K562 (cell line): ENCODE results near the gene PPP2R2B. TPM values are rescaled to one million over a fixed set of nuclear protein-coding genes. Genes with fewer than 3 reads are reported as not detected.

Experiments
- ATAC-seq: fragments of 200-7000 bp; cut with Tn5 transposase; 3 replicates; pipeline ENCODE4 v1.9.1; 2020; ENCODE audit warnings: moderate library complexity
- BruUV-seq: library from RNA; stranded (reverse); fragments of 400-500 nt; replicated peaks from 2 replicates; lab custom pipeline; 2021; lab: Mats Ljungman, UMichigan
- CTCF ChIA-PET: fragments of 300-600 bp; formaldehyde crosslinking; extraction: SDS; loops from one replicate; lab custom pipeline; 2021; ENCODE audit warnings: low intra/inter-chr PET ratio; lab: Yijun Ruan, JAX
- POLR2A ChIA-PET: fragments of 300-600, 350-650 bp; sonication (Branson Sonifier 250); formaldehyde crosslinking; extraction: SDS; loops from one replicate; lab custom pipeline; 2021; ENCODE audit warnings: antibody characterized with exemption, inconsistent platforms; lab: Yijun Ruan, JAX
- DNase-seq, 4 experiments: peaks; one replicate each; pipeline versions ENCODE4 v3.0.0 to v3.0.0-alpha.2; 2011 to 2018; ENCODE audit warnings: low spot score in 3 of 4, mixed read lengths in 3 of 4; ENCODE audit errors: extremely low read depth in 1 of 4
- FAIRE-seq: peaks from 2 replicates; lab custom pipeline; 2011; peaks lifted over from hg19 to GRCh38; lab: Jason Lieb, UNC
- H2AFZ ChIP-seq: 2 replicates; pipeline ENCODE4 v1.6.0; 2011; ENCODE audit warnings: low read depth, low read length, control low read depth, inconsistent platforms
- H3K27ac ChIP-seq: fragments of 200-600 bp; 3 replicates; pipeline ENCODE4 v1.8.0; 2011; ENCODE audit warnings: low read depth, mild to moderate bottlenecking, control low read depth, inconsistent platforms, low read length, moderate library complexity, mixed read lengths; ENCODE audit errors: extremely low read depth
- H3K27me3 ChIP-seq, 2 experiments: fragments of 300-600 bp in 1 of 2; 2 replicates in 1 of 2; 3 replicates in 1 of 2; pipeline versions ENCODE4 v1.6.0 to v1.8.0; 2011; ENCODE audit warnings: inconsistent platforms in 2 of 2, low read length in 2 of 2, mild to moderate bottlenecking in 1 of 2, mixed read lengths in 1 of 2, moderate library complexity in 1 of 2; ENCODE audit not compliant: control insufficient read depth in 2 of 2, insufficient read depth in 2 of 2
- H3K36me3 ChIP-seq: fragments of 300-600 bp; 3 replicates; pipeline ENCODE4 v1.8.0; 2011; ENCODE audit warnings: mild to moderate bottlenecking, low read length, inconsistent platforms; ENCODE audit not compliant: control insufficient read depth, insufficient read depth
- H3K4me1 ChIP-seq, 2 experiments: fragments of 200-600 bp in 1 of 2; replicated peaks in 1 of 2; 2 replicates in 1 of 2; 3 replicates in 1 of 2; pipeline versions ENCODE4 v1.5.1 to v1.8.0; 2011; ENCODE audit warnings: inconsistent platforms in 2 of 2, low read length in 2 of 2, mild to moderate bottlenecking in 1 of 2, mixed read lengths in 1 of 2, moderate library complexity in 1 of 2; ENCODE audit not compliant: control insufficient read depth in 2 of 2, insufficient read depth in 2 of 2
- H3K4me2 ChIP-seq: 2 replicates; pipeline ENCODE4 v1.6.1; 2011; ENCODE audit warnings: low read length, control low read depth, inconsistent platforms, mixed read lengths; ENCODE audit not compliant: insufficient read depth
- H3K4me3 ChIP-seq: fragments of 200-600 bp; sonication (generic), shearing (Covaris generic); 2 replicates; pipeline ENCODE4 v1.5.1; 2016; ENCODE audit warnings: control low read depth, inconsistent platforms
- H3K79me2 ChIP-seq: fragments of 200-600 bp; 3 replicates; pipeline ENCODE4 v1.8.0; 2011; ENCODE audit warnings: low read length, inconsistent platforms; ENCODE audit not compliant: control insufficient read depth, insufficient read depth
- H3K9ac ChIP-seq, 2 experiments: 2 replicates each; pipeline versions ENCODE4 v1.6.0 to v1.6.1; 2011; ENCODE audit warnings: low read depth in 2 of 2, low read length in 2 of 2, control low read depth in 1 of 2, inconsistent platforms in 1 of 2, mild to moderate bottlenecking in 1 of 2, mixed read lengths in 1 of 2; ENCODE audit not compliant: insufficient read depth in 1 of 2
- H3K9me1 ChIP-seq: one replicate; pipeline ENCODE4 v1.6.0; 2011; ENCODE audit warnings: inconsistent platforms, mild to moderate bottlenecking, low read length, moderate library complexity; ENCODE audit not compliant: control insufficient read depth, insufficient read depth
- H3K9me3 ChIP-seq: replicated peaks from 2 replicates; pipeline ENCODE4 v1.5.1; 2011; ENCODE audit warnings: low read depth, low read length, inconsistent platforms; ENCODE audit not compliant: control insufficient read depth, insufficient read depth
- H4K20me1 ChIP-seq: replicated peaks from 2 replicates; pipeline ENCODE4 v1.6.1; 2011; ENCODE audit warnings: low read length, inconsistent platforms, mixed read lengths; ENCODE audit not compliant: control insufficient read depth, insufficient read depth
- ARNT ChIP-seq, 2 experiments: fragments of 450-650 bp; IDR thresholded peaks; 2 replicates each; pipeline ENCODE4 v1.6.1; 2016; ENCODE audit warnings: mild to moderate bottlenecking in 1 of 2
- CHD4 ChIP-seq: fragments of 200-600 bp; sonication (generic); IDR thresholded peaks from 3 replicates; pipeline ENCODE4 v1.6.1; 2012; ENCODE audit warnings: low read depth, mild to moderate bottlenecking, mixed read lengths, low read length, inconsistent platforms; ENCODE audit not compliant: insufficient read depth, insufficient replicate concordance, poor library complexity, severe bottlenecking
- GTF2E2 ChIP-seq: fragments of 200-800 bp; sonication (Bioruptor generic); IDR thresholded peaks from 2 replicates; pipeline ENCODE4 v1.6.1; 2016; ENCODE audit warnings: missing genetic modification characterization, missing compliant biosample characterization
- MCM3 ChIP-seq: fragments of 450-650 bp; IDR thresholded peaks from 2 replicates; pipeline ENCODE4 v1.6.1; 2016
- PURB ChIP-seq: sonication (generic); formaldehyde crosslinking; IDR thresholded peaks from 2 replicates; pipeline ENCODE4 v1.9.0; 2021; ENCODE audit warnings: low read depth, mild to moderate bottlenecking, missing genetic modification reagents
- SMARCE1 ChIP-seq: fragments of 450-650 bp; IDR thresholded peaks from 2 replicates; pipeline ENCODE4 v1.7.1; 2016; ENCODE audit warnings: mild to moderate bottlenecking
- SRSF3 ChIP-seq: fragments of 200-400 bp; formaldehyde crosslinking; IDR thresholded peaks from 2 replicates; pipeline ENCODE4 v1.6.1; 2016; ENCODE audit warnings: mild to moderate bottlenecking, low read length, moderate library complexity; ENCODE audit not compliant: insufficient read depth
- TCF7L2 ChIP-seq: fragments of 150-350 bp; IDR thresholded peaks from 2 replicates; pipeline ENCODE4 v1.6.1; 2016; ENCODE audit warnings: low read depth, mild to moderate bottlenecking, low read length, moderate library complexity
- ZNF584 ChIP-seq: fragments of 200-800 bp; sonication (Bioruptor generic); IDR thresholded peaks from 2 replicates; pipeline ENCODE4 v1.6.1; 2016; ENCODE audit warnings: low read depth, mild to moderate bottlenecking, missing genetic modification characterization, missing compliant biosample characterization
- ZNF780A ChIP-seq: fragments of 250-450 bp; sonication (Bioruptor Pico); IDR thresholded peaks from 2 replicates; pipeline ENCODE4 v1.5.0; 2021; ENCODE audit warnings: mild to moderate bottlenecking
- ZSCAN32 ChIP-seq: fragments of 450-650 bp; formaldehyde crosslinking; IDR thresholded peaks from 2 replicates; pipeline ENCODE4 v1.4.0; 2020; ENCODE audit warnings: mild to moderate bottlenecking, moderate library complexity
- WGBS: fragments of 100-300 bp; shearing (Covaris generic); methylation state at CpG from one replicate; pipeline ENCODE4 v1.1.6; 2016; ENCODE audit warnings: low coverage, mixed read lengths; ENCODE audit not compliant: insufficient coverage; ENCODE audit errors: missing lambda C conversion rate; 5-methylcytosine and 5-hydroxymethylcytosine counted together
- in situ Hi-C: fragments of 300-500 bp; cut with MboI; formaldehyde crosslinking; loops from 4 replicates; pipeline ENCODE4 v1.15.0; 2018; ENCODE audit warnings: inconsistent platforms, mixed read lengths
- intact Hi-C: fragments of 100-400 bp; cut with micrococcal nuclease; formaldehyde crosslinking; loops from 2 replicates; pipeline ENCODE4 v1.14.2; 2022
- polyA plus RNA-seq, 8 experiments: library from polyadenylated mRNA; depleted of rRNA in 4 of 8; stranded (reverse) in 5 of 8; unstranded in 3 of 8; fragments of >200 nt; fragmentation: Nextera tagmentation in 2 of 8; fragmentation: Illumina TruSeq in 1 of 8; extraction: Ambion mirVana in 2 of 8; extraction: Trizol in 1 of 8; gene quantifications; 2 replicates each; pipeline versions ENCODE4 v1.2.1 to v1.2.3, GENCODE V29; 2011 to 2014; ENCODE audit warnings: inconsistent platforms in 1 of 8, missing spikeins in 1 of 8
- total RNA-seq, 7 experiments: library from RNA; depleted of rRNA in 6 of 7; stranded (reverse); fragments of >200 nt in 6 of 7; fragmentation: Illumina TruSeq in 2 of 7; extraction: Trizol in 2 of 7; gene quantifications; 2 replicates each; pipeline versions ENCODE4 v1.2.1 to v1.2.3, GENCODE V29; 2011 to 2021; ENCODE audit warnings: low replicate concordance in 1 of 7
- TF ChIP-seq, protein P1 (sequence below): conservative IDR thresholded peaks from 2 replicates; pipeline ENCODE4 v1.6.1; 2011; ENCODE audit warnings: low read depth, mild to moderate bottlenecking, low read length; ENCODE audit not compliant: control insufficient read depth
- TF ChIP-seq, protein P2 (sequence below), 2 experiments: IDR thresholded peaks; 2 replicates each; pipeline ENCODE4 v1.6.1; 2012; ENCODE audit warnings: improper control_type of control experiment in 2 of 2, low read depth in 2 of 2, low read length in 2 of 2, borderline replicate concordance in 1 of 2

Gene PPP2R2B
- total and polyA plus RNA-seq, 9 of the 15 experiments (the other 6 are each of a cell fraction or from before 2014, with no cell fraction given): not detected

DNA sequence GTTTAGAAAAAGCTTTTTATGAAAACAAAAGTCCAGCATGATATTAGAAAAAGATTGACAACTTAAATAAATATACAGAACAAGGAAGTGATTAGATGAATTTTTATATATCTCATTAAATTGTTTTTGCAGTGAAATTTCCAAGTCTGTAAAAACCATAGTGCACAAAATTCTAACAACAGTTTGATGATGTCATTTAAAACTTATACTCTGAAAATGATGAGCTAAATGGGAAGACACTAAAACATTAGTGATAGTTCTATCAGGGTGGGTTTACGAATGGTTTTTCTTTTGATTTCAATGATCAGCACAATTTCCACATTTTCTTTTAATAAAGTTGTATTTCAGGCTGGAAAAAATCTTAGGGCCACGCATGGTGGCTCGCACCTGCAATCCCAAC lies 236.1 kb downstream of the PPP2R2B start:
- intact Hi-C loops: no loop called here
- no peaks in the 10 kb centered on the region for H3K27me3 ChIP-seq
- no peaks in the 10 kb centered on the region for H4K20me1 ChIP-seq
- H3K4me2 ChIP-seq: no peak overlapping the region
- H2AFZ ChIP-seq: no peak overlapping the region
- H3K79me2 ChIP-seq: no peaks in the 10 kb centered on the region
- H3K9me3 ChIP-seq: no peaks in the 10 kb centered on the region
- no peak for TF ChIP-seq ZNF780A (CRISPR knock-in tag)
- TF ChIP-seq, protein P1, sequence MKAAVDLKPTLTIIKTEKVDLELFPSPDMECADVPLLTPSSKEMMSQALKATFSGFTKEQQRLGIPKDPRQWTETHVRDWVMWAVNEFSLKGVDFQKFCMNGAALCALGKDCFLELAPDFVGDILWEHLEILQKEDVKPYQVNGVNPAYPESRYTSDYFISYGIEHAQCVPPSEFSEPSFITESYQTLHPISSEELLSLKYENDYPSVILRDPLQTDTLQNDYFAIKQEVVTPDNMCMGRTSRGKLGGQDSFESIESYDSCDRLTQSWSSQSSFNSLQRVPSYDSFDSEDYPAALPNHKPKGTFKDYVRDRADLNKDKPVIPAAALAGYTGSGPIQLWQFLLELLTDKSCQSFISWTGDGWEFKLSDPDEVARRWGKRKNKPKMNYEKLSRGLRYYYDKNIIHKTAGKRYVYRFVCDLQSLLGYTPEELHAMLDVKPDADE: no peak
- TF ChIP-seq ZNF584 (CRISPR knock-in tag): no peak
- TF ChIP-seq TCF7L2: no peak
- TF ChIP-seq MCM3: no peak
- TF ChIP-seq SMARCE1: no peak
- TF ChIP-seq ZSCAN32 (CRISPR knock-in tag): no peak
- TF ChIP-seq SRSF3: no peak
- TF ChIP-seq, protein P2, sequence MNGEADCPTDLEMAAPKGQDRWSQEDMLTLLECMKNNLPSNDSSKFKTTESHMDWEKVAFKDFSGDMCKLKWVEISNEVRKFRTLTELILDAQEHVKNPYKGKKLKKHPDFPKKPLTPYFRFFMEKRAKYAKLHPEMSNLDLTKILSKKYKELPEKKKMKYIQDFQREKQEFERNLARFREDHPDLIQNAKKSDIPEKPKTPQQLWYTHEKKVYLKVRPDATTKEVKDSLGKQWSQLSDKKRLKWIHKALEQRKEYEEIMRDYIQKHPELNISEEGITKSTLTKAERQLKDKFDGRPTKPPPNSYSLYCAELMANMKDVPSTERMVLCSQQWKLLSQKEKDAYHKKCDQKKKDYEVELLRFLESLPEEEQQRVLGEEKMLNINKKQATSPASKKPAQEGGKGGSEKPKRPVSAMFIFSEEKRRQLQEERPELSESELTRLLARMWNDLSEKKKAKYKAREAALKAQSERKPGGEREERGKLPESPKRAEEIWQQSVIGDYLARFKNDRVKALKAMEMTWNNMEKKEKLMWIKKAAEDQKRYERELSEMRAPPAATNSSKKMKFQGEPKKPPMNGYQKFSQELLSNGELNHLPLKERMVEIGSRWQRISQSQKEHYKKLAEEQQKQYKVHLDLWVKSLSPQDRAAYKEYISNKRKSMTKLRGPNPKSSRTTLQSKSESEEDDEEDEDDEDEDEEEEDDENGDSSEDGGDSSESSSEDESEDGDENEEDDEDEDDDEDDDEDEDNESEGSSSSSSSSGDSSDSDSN (IDR thresholded peaks at IDR 0.05; ENCODE audit: borderline replicate concordance in 1 of 2, low read depth in 2 of 2, low read length in 2 of 2): no peak
- no peak for TF ChIP-seq PURB (CRISPR knock-in tag)
- TF ChIP-seq ARNT (IDR thresholded peaks at IDR 0.05): no peak
- no peak for TF ChIP-seq CHD4
- no peak for TF ChIP-seq GTF2E2 (tag)
- TF ChIP-seq, all 486 proteins: peak for 0
- H3K9me1 ChIP-seq: no peaks in the 10 kb centered on the region
- no peaks in the 10 kb centered on the region for H3K4me1 ChIP-seq
- in situ Hi-C loops: no loop called here
- WGBS: 0% methylated on average over 3 of the region's 3 CpGs
- POLR2A ChIA-PET: no interaction called here
- H3K9ac ChIP-seq: no peak overlapping the region
- BruUV-seq: no TSS peak
- no peak overlapping the region for H3K27ac ChIP-seq
- CTCF ChIA-PET: no interaction called here
- ATAC-seq (no peak), DNase-seq (no peak), FAIRE-seq (no peak)
- H3K36me3 ChIP-seq: no peaks in the 10 kb centered on the region
- no peak overlapping the region for H3K4me3 ChIP-seq
